ENCODE results near the gene PAMR1.

GRCh38 chr11:35546317-35546716 lies 20.9 kb upstream of the PAMR1 start:
- no peak for TF ChIP-seq EZH2 (IDR thresholded peaks at IDR 0.05; ENCODE audit: insufficient read depth, poor library complexity, severe bottlenecking)
- TF ChIP-seq EZH2phosphoT487 (IDR thresholded peaks at IDR 0.05; ENCODE audit: insufficient read depth, low read depth), result no peak
